22Rv1 (cell line): ENCODE results near the gene ABCC6.
"Not testable (repeated sequence)": the region's sequence is repeated elsewhere in the genome, so short reads cannot be mapped to it uniquely, and the experiment has no call there.

ENCODE experiments used
- H3K27ac ChIP-seq: fragments of 450-650 bp; 2 replicates; pipeline ENCODE4 v1.5.1; 2017

ABCC6 gene

DNA sequence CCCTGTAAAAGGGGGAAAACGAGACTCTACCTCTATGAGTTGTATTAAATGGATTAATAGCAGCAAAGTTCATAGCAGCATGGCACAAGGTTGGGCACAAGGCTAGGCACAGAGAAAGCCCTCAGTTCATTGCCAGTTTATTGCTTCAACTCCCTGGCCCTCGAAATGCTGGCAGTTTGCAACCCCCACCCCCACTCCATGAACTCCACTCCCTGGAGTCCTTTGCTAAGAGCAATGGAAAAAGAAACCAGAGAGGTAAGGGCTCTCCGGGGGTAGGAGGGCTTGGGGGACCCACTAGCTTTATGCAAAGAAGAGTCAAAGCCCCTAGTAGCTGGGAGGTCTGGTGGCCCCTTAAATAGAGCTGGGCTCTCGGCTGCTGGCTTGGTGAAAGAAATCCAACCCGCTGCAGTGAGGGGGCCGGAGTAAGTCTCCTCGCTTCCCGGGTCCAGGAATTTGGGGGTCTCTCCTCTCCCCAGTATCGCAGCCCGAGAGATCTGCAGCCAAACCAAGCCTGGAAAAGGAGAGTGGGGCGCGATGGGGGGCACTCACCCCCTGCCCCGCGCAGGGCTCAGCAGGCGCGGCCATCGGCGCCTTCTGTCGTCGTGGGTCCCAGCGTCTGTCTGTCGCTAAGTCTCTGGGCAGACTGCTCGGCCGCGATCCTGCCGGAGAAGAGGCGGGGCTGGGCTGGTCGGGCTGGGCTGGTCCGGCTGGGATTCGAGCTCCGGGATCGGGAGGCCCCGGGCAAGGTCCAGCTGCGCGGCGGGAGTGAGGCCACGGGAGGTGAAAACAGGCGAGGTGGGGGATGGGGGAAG lies at the start of gene ABCC6:
Gene ABCC6, minus strand, starts transcription at position 645 of the 812 bp plus-strand sequence. Its CDS starts 60 bp downstream, at position 585.
- H3K27ac ChIP-seq = not testable (repeated sequence)

DNA sequence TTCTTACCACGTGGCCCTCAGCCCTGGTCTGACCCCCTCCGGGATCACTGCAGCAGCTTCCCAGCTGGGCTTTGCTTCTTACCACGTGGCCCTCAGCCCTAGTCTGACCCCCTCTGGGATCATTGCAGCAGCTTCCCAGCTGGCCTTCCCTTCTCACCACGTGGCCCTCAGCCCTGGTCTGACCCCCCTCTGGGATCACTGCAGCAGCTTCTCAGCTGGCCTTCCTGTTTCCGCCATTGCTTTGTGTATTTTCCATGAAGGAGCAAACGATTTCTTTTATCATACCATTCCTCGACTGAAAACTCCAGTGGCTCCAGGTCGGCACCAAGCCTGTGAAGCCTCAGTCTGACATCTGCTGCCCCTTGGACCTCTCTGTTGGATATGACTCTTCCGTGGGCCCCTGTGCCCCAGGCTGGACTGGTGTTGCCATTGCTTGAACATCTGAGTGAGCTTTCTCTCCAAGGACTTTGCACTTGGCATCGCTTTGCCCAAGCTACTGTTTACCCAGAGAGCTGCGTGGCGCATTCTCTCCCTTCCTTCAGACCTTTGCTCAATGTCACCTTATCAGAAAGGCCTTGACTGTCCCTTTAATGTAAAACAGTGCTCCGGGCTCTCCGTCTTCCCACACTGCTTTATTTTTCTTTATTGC lies 49.4 kb upstream of the ABCC6 start:
- H3K27ac ChIP-seq = not testable (repeated sequence)

DNA sequence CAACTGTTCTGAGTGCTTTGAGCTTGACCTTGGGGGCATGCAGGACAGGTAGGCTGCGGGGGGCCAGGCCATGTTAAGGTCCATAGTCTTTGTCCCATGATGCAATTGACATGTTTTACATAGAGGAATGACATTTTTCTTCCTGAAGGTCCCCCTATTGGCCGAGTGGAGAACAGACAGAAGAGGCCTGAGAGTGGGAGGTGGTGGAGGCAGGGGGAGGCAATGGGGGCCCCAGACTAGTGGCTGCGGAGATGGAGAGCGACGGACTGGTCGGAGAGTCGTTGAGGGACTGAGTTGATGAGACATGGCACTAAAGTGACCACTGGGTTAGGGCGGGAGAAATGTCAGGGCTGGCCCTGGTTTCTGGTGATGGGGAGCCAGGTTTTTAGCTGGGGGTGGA lies 48.4 kb upstream of the ABCC6 start:
- not testable (repeated sequence) for H3K27ac ChIP-seq

DNA sequence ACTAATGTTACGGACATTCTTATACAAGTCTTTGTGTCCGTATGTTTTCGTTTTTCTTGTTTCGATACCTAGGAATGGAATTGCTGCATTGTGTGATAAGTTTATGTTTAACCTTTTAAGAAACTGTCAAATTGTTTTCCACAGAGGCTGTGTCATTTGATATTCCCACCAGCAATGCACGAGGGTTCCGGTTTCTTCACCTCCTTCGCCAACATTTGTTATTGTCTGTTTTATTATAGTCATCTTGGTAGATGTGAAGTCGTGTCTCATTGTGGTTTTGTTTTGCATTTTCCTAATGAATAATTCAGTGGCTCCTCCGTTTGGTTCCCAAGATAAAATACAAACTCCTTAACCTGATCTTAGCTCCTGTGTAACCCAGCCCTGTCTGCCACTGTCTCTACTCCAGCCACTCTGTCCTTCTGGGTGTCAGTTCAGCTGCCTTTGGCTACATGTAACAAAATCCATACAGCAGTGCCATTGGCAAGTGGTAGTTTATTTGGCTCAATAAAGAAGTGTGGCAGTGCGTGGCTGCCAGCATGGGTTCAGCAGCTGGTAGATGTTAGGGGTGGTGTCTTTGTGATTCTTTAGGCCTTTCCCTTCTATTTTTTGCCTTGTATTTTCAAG lies 45.0 kb upstream of the ABCC6 start:
- not testable (repeated sequence) for H3K27ac ChIP-seq

DNA sequence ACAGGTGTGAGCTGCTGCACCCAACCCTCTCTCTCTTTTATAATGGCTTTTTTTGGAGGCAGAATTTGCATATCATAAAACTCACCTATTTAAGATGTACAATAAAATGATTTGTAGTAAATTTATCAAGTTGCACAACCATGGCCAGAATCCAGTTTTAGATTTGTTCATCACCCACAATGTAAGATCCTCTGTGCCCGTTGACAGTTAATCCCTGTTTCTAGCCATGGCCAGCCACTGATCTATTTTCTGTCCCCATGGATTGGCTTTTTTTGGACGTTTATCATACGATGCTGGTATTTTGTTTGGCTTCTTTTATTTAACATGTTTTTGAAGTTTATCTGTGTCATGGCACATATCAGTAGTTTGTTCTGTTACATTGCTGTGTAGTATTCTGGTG lies 44.4 kb upstream of the ABCC6 start:
- H3K27ac ChIP-seq = not testable (repeated sequence)

DNA sequence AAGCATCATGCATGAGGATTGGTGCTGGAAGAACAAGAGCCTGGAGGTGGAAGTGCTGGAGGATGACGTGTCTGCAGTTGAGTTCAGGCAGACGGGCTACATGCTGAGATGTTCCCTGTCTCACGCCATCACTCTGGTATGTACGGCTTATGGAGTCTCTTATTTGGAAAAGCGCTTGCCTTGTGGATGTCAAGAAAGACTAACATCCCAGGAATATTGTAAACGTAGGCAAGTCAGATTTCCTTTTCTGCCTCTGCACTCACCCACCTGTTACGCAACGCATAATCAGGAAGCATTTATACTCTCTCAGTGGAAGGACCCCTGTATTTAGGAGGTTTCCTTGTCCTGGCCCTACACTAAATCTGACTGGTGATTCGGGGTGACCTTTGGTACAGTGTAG lies 41.8 kb upstream of the ABCC6 start:
- H3K27ac ChIP-seq = not testable (repeated sequence)

DNA sequence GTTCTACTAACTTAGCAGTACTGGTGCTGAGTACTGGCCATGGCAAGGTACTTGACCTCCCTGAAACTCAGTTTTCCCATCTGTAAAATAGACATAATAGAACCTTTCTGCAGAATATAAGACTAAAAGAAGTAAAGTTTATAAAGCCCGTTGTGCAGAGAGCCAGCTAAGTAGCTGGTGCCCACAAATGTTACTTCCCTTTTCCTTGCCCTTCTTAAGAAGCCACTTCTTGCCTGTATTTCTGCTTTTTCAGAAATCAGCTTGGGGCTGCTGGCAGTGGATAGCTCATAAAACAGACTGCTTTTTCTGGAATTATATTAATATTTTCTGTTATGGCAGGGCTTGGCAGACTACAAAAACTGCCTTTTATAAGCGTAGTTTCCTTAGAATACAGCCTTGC lies 40.7 kb upstream of the ABCC6 start:
- not testable (repeated sequence) for H3K27ac ChIP-seq

DNA sequence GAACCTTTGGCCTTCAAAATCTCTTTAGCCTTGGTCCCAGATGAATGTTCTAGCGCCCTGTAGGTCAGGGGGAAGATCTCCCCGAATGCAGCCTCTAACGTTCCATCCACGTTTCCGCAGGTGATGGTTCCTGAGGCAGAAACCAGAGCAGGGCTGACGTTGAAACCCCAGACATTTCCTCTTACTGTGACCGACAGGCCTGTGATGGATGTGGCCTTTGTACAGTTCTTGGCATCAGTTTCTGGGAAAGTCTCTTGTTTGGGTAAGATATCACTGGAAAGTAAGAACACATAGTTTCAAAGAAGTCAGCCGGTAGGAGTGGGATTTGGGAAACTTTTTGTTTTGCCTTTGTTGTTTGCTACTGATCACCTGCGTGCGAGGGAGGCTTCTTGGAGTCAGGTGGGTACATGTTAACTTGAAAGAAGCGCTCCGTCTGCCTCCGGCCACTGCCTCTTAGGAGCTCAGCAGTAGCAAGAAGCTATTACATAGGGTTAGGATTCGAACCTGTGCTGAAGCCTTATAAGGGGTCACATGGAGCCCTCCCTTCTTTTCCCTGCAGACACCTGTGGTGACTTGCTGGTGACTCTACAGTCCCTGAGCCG lies 39.8 kb upstream of the ABCC6 start:
- not testable (repeated sequence) for H3K27ac ChIP-seq

DNA sequence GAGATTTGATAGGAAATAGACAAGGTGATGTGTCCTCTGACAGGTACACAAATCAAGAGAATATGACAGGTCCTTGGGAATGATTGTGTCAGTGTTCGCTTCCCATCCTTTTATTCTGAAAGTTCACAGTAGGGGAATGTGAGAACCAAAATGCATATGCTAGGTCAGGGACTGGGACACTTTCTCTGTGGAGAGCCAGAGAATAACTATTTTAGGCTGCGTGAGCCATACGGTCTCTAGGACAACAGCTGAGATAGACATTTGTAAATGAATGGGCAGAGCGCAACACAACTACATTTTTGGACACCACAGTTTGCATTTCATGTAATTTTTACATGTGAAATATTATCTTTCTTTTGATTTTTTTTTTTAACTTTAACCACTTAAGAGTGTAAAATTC lies 36.7 kb upstream of the ABCC6 start:
- H3K27ac ChIP-seq = not testable (repeated sequence)

DNA sequence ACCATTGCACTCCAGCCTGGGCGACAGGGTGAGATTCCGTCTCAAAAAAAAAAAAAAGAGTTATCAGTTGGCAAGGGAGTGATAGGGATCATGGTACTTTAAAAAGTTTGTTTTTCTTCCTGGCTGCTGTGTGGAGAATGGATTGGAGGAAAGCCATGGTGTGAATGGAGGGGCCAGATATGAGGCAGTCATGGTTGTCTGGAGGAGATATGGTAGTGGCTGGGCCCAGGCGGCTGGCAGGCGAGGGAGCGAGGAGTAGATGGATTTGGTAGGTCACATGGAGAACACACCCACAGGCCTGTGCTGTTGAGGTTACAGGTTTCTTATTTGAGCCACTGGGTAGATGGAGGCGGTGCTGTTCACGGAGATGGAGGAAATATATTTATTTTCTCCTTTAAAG lies 35.5 kb upstream of the ABCC6 start:
- not testable (repeated sequence) for H3K27ac ChIP-seq

DNA sequence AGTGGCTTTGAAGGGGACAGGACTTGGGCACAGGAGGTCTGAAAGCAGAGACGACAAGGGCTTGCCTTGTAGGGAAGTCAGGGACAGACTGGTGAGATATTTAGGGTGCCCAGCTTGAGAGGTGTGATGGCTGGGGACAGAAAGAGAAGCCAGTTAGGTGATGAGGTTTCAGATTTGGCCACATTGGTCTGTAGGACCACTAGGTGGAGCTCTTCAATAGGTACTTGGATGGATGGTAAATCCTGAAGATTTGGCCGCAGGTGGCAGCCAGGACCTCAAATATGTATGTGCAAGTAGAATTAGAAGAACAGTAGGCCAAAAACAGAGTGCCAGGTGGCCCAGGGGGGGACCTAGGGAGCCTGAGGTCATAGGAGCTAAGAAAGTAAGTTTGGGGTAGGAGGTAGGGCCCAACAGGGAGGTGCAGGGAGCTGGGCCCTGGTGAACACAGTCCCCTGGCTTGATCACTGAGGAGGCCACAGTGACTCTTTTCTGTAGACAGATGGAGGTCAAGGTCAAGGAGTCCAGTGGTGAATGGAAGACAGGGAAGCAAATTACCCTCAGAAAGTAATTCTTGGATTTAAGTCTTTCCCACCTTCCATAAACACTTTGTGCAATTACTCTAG lies 34.1 kb upstream of the ABCC6 start:
- not testable (repeated sequence) for H3K27ac ChIP-seq

DNA sequence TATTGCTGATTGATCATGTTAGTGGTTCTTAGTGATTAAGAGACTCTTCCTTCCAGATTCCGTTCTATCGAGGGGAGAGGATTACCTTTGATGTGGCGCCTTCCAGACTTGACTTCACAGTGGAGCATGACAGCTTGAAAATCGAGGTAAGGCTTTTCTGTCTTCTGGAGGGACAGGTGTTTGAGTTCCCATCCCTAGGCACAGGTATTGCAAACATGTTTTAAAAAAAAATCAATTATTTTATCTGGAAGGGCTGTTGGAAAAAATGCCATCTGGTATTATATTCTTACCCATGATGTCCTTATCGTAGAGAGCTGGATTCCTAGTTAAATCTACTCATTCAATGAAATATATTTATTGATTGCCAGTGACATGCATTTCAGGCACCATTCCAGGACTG lies 29.1 kb upstream of the ABCC6 start:
- not testable (repeated sequence) for H3K27ac ChIP-seq

DNA sequence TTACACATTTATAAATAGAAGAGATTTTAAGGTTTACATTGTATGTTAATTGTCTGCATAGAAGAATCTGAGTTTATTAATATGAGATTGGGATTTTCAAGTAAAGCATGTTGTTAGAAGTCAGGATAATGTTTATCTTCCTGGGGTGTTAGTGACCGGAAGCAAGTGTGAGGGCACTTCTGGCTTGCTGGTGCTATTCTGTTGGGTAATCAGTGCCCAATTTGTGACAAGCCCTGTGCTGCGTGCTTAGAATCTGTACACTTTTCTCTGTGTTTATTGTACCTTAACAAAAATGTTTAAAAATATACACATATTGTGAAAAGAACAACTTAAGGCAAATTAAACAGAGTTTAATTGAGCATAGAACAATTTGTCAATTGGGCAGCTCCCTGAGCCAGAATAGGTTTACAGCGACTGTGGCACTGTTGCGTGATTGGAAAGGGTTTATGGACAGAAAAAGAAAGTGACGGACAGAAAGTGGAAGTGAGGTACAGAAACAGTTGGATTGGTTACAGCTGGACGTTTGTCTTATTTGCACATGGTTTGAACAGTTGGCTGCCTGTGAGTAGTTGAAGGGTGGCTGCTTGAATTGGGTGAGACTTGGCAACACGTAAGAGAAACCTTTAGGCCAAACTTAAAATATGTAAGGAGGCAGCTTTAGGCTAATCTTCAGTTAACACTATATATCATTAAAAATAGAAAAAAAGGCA lies 26.5 kb upstream of the ABCC6 start:
- not testable (repeated sequence) for H3K27ac ChIP-seq

DNA sequence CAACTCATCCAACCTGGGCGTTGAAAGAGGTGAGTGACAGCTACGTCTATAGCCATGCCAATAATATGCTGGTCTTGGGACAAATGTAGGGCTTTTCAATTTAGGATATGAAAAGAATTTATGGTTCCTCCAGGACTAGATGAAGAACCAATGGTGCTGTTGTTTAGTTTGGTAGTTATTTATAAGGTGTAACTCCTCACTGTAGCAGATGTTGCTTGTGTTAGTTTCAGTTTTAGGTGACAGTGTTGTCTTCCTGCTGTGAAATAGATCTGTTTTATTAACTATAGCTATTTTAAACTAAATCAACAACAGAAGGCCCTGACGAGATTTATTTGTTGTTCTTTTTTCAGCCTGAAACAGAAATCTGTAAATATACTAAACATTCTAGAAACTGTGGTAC lies 24.1 kb upstream of the ABCC6 start:
- not testable (repeated sequence) for H3K27ac ChIP-seq

DNA sequence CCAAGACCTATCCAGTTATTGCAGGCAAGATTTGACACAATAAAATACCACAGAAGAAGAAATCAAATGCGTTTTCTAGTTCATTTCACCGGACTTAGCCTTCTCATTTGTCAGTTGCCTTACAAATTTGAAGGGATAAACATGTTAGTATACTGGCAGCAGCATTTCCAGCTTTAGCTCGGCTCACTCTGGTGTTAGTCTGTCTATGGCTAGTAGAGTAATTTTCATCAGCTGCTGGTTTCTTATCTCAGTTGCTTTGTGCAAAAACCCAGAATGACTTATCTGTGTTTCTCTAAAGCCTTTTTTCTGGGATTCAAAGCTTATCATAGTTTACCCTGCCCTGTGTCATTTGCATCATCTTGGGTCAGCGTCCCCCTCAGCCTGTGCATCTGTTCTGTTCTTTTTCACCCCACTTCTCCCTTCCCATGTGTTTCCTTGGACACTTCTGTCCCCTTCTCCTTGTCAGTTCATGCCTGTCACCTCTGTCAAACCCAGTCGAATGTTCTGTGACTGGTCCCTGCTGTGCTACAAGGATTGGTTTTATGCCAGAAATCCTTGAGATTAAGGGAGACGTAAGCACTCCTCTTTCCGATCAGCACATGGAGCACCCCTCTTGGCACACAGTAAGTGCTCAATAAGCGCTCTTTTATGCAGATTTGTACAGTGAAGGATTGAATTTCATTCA lies 23.4 kb upstream of the ABCC6 start:
- not testable (repeated sequence) for H3K27ac ChIP-seq

DNA sequence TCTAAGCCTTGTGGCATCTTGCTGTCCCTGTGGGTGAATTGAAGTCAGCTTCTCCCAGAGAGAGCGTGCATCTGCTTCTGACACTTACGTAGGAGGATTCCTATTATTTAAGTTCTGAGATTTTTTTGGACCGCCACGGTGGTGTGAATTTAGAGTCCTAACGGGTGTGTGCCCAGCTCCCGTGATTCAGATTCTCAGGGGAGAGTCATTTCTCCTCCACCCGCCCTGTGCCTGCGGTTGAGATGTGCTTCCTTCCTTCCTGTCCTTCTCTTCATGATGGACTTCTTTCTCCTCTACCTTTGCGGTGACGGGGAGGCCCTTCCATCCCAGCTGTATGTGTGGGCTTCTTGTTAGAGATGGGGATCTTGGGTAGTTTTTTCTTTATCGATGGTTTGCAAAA lies 20.6 kb upstream of the ABCC6 start:
- not testable (repeated sequence) for H3K27ac ChIP-seq

DNA sequence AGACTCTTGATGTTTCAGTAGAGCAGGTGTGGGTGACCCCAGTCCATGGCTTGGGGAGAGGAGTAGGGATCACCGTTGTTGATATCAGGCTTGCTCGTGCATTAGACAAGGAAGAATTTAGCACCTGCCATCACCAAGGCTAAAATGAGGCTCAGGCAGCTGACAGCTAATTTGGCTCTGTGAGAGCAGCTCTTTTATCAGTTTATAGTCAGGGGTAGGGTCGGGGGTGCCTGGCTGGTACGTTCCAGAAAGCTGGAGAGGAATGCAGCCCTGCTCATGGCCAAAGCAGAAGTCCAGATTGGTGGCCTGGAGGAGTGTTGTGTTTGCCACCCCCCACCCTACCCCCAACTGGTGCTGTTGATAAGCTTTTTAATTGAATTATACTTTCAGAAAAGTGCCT lies 17.4 kb upstream of the ABCC6 start:
- H3K27ac ChIP-seq = not testable (repeated sequence)

DNA sequence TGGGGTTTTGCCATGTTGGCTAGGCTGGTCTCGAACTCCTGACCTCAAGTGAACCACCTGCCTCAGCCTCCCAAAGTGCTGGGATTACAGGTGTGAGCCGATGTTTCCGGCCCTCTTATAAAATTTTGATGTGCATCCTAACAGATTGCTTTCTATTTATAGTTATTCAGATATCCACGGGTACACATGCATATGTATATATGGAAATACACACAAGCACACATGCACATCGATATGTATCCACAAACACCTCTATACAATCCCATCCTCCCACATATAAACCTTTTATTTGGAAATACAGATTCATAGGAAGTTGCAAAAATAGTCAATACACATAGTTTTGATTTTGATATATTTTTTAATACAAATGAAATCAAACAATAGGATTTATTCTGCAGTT lies 14.4 kb upstream of the ABCC6 start:
- not testable (repeated sequence) for H3K27ac ChIP-seq

DNA sequence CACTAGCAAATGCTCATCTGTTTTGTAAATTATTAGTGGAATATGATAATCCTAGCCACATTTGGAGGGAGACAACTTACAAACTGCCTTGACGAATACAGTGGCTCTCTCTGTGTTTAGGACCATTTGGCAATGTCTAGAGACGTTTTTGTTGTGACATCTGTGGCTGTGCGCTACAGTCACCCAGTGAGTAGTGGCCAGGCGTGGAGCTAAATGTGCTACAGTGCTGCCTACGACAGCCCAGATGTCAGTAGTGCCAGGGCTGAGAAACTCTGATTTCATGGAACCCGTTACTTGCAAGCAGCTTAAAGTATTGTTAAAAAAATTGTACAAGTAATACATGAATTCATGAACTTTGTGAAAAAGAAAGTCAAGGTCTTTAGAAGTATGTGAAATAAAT lies 13.8 kb upstream of the ABCC6 start:
- H3K27ac ChIP-seq = not testable (repeated sequence)

DNA sequence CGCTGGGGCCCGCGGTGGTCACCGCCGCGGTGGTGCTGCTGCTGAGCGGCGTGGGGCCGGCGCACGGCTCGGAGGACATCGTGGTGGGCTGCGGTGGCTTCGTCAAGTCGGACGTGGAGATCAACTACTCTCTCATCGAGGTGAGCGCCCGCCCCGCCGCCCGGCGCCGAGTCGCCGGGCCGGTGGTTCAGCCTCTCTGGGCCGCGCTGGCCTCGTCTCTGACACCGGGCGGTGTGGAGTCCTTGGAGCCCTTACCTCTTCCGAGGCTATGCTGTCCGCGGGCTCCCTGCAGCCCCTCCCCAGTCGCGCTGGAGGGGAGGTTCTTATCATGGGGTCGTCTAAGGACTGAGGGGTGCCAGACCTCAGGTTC lies 9.4 kb upstream of the ABCC6 start:
- not testable (repeated sequence) for H3K27ac ChIP-seq

DNA sequence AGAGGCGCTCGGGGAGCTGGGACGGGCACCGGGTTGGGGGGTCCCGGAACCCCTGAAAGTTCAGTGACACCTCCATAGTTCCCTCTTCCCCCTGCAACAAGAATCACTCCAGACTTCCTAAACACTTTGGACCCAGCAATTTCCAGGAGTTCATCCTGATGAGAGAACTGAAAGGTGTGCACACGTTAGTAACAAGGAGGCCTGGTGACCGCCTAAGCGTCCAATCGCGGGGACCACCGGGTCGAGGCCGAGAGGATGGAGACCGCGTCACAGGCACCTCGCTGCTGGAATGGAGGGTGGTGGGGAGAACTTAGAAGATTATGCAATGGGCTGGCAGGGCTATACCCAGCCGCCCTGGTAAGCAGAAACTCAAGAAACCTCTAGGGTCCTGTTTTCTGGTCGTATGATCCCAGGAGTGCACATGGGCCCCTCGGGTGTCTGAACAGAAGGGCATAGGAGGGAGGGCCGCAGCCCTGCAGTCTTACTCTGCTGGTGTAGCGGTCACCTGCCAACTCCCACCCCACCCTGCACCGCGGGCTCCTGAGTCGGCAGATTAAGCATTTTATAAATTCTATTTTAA lies 458 bp upstream of the ABCC6 start:
- not testable (repeated sequence) for H3K27ac ChIP-seq
